ENCODE measurements around the gene SERINC5. TPM values are rescaled to one million over a fixed set of nuclear protein-coding genes. Genes with fewer than 3 reads are reported as not detected.
A peak's percentile ranks its signal among the peaks of the same experiment; 100 is the strongest.
"Not testable (repeated sequence)": the region's sequence is repeated elsewhere in the genome, so short reads cannot be mapped to it uniquely, and the experiment has no call there.

SERINC5 gene
- total RNA-seq, 2 experiments from 2014 or later: 115 to 123 TPM

DNA sequence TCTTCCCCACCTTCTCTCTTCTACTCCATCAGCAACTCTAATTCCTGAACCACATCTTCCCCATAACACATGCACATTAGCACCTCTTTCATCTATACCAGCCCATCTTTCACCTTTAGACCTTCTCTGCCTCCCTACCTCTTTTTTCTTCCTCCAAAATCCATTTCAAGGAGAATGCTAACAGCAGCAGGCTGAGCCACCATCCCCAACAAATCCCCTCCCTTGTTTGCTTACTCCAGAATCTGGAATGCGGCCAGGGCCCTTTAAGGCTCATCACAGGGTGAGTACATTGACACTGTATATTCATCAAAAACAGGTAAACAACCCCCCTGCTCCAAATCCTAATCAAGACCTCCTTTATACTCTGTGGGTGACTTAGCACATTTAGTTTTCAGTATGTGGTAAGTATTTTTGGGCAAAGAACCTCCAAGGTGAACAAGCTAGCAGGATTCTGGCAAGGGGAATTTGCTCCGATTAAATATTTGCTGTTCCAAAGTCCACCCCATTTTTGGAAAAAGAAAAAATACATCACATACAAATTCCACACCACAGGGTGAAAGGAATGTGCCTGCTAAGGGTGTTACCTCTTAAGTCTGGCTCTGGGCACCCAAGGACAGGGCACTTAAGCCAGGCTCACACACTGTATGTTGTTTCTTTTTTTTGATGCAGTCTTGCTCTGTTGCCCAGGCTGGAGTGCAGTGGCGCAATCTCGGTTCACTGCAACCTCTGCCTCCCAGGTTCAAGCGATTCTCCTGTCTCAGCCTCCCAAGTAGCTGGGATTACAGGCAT lies 71.4 kb downstream of the SERINC5 start:
- H3K4me1 Mint-ChIP-seq (ENCODE audit: low read depth): peaks cover 94% of the 10 kb centered on the region
- intact Hi-C loops (cut with DNase I, micrococcal nuclease): loop anchor here in 1 of 2 experiments (5.0 kb wide), 1 partner anchor 73 kb away; the partner anchor contains the start of gene SERINC5
- DNase-seq: no peak
- POLR2A ChIA-PET: interaction anchor here (0.8 to 12.3 kb wide), 10 partner anchors 8 to 93 kb away, joined by 3 to 120 read pairs (median 3); partner anchors contain the start of gene SERINC5
- H3K4me3 Mint-ChIP-seq: peak overlapping the region; percentile 67
- Histone ChIP-seq H3K27ac (ENCODE audit: low read depth in 1 of 2, low read length in 2 of 2) (peak overlapping the region; percentile 70 to 77), H3K4me3 (ENCODE audit: low read length) (no peak overlapping the region), H3K36me3 (ENCODE audit: insufficient read depth, low read length) (no peaks in the 10 kb centered on the region), H3K9me3 (ENCODE audit: control insufficient read depth in 1 of 2, insufficient read depth in 1 of 2, low read length in 2 of 2) (no peaks in the 10 kb centered on the region), H3K27me3 (ENCODE audit: control insufficient read depth in 1 of 2, insufficient read depth in 2 of 2, low read length in 2 of 2) (no peaks in the 10 kb centered on the region), H3K4me1 (ENCODE audit: insufficient read depth, low read length) (peaks cover 90% of the 10 kb centered on the region)
- peak overlapping the region; percentile 94 for H3K27ac Mint-ChIP-seq
- no peaks in the 10 kb centered on the region for H3K9me3 Mint-ChIP-seq
- TF ChIP-seq, protein P1, sequence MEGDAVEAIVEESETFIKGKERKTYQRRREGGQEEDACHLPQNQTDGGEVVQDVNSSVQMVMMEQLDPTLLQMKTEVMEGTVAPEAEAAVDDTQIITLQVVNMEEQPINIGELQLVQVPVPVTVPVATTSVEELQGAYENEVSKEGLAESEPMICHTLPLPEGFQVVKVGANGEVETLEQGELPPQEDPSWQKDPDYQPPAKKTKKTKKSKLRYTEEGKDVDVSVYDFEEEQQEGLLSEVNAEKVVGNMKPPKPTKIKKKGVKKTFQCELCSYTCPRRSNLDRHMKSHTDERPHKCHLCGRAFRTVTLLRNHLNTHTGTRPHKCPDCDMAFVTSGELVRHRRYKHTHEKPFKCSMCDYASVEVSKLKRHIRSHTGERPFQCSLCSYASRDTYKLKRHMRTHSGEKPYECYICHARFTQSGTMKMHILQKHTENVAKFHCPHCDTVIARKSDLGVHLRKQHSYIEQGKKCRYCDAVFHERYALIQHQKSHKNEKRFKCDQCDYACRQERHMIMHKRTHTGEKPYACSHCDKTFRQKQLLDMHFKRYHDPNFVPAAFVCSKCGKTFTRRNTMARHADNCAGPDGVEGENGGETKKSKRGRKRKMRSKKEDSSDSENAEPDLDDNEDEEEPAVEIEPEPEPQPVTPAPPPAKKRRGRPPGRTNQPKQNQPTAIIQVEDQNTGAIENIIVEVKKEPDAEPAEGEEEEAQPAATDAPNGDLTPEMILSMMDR (IDR thresholded peaks at IDR 0.05): no peak
- no peaks in the 10 kb centered on the region for H3K27me3 Mint-ChIP-seq
- ATAC-seq (ENCODE audit: poor library complexity): no peak
- peaks cover 61% of the 10 kb centered on the region for H3K36me3 Mint-ChIP-seq (ENCODE audit: low read depth)
- CTCF ChIA-PET: interaction anchor here (1.0 to 2.9 kb wide), 2 partner anchors 9 to 21 kb away, joined by 4 to 8 read pairs; no protein-coding TSS in a partner anchor

DNA sequence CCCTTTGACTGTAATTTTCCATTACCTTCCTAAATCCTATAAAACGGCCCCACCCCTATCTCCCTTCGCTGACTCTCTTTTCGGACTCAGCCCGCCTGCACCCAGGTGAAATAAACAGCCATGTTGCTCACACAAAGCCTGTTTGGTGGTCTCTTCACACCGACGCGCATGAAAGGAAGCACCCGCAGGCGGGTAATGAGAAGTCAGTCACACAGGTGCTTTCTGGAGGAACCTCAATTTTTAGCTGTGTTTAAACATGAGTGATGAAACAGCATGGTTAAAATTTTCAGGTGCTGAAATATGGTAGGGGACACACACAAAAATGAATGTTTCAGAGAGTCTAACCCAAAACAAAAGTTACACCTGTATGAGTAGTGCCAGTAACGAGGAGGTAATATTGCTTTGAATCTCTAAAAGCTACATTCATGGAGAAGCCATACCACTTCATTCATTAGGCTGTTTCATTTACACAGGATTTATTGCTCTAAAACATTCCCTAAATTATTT lies 72.1 kb downstream of the SERINC5 start:
- not testable (repeated sequence) for H3K9me3 ChIP-seq (ENCODE audit: control insufficient read depth in 1 of 2, insufficient read depth in 1 of 2, low read length in 2 of 2); H3K9me3 Mint-ChIP-seq; H3K4me3 ChIP-seq (ENCODE audit: low read length); H3K36me3 ChIP-seq (ENCODE audit: insufficient read depth, low read length); H3K27me3 Mint-ChIP-seq; H3K27me3 ChIP-seq (ENCODE audit: control insufficient read depth in 1 of 2, insufficient read depth in 2 of 2, low read length in 2 of 2)
- intact Hi-C loops (cut with DNase I, micrococcal nuclease): loop anchor here (1.0 to 5.0 kb wide), 2 partner anchors 11 to 74 kb away; partner anchors contain the start of gene SERINC5 (in 1 of the 2)
- ChIA-PET CTCF (interaction anchor here (1.0 to 2.9 kb wide), 2 partner anchors 9 to 21 kb away, joined by 4 to 8 read pairs; no protein-coding TSS in a partner anchor), POLR2A (interaction anchor here (1.0 to 12.3 kb wide), 9 partner anchors 9 to 92 kb away, joined by 3 to 120 read pairs (median 3); partner anchors contain the start of gene SERINC5)
- Mint-ChIP-seq H3K36me3 (ENCODE audit: low read depth) (peaks cover 58% of the 10 kb centered on the region), H3K4me3 (peak overlapping the region; percentile 47), H3K4me1 (ENCODE audit: low read depth) (peaks cover 93% of the 10 kb centered on the region), H3K27ac (peak overlapping the region; percentile 94)
- peak in 6 of 14 experiments; percentile 25 to 50 (median 38) for DNase-seq
- Histone ChIP-seq H3K4me1 (ENCODE audit: insufficient read depth, low read length) (peaks cover 90% of the 10 kb centered on the region), H3K27ac (ENCODE audit: low read depth in 1 of 2, low read length in 2 of 2) (peak overlapping the region; percentile 70 to 77)
- peak; percentile 46 for ATAC-seq (ENCODE audit: poor library complexity)

DNA sequence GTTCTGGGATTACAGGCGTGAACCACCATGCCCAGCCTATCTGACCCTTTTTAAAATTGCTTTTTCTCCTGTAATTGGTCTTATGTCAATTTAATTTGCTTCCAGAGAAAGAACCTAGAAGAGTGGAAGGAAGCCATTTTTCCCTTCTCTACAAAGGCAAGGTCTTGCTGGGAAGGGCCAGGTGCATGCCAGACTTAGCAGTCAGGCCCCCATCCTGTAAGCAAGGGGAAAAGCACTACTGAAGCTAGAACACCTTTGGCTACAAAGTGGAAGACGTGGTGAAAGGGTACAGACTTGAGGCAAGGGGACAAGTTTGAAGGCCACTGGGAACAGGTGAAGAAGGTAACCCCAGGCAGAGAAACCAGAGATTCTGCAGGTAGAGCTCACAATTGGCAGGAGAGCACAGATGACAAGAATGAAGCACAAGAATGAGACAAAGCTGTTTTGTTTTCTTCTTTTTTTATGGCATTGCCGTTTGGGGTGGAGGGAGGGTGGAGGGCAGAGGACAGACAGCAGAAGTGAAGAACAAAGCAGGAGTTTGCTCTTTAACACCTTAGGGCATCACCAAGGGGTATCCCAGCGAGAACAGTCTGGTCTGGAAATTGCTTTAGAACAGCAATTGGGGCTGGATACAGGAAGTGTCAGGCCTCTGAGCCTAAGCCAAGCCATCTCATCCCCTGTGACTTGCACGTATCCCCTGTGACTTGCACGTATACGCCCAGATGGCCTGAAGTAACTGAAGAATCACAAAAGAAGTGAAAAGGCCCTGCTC lies 72.9 kb downstream of the SERINC5 start:
- no peaks in the 10 kb centered on the region for H3K27me3 Mint-ChIP-seq
- H3K27ac Mint-ChIP-seq: peak overlapping the region; percentile 94
- peaks cover 59% of the 10 kb centered on the region for H3K36me3 Mint-ChIP-seq (ENCODE audit: low read depth)
- Histone ChIP-seq H3K27me3 (ENCODE audit: control insufficient read depth in 1 of 2, insufficient read depth in 2 of 2, low read length in 2 of 2) (no peaks in the 10 kb centered on the region), H3K9me3 (ENCODE audit: control insufficient read depth in 1 of 2, insufficient read depth in 1 of 2, low read length in 2 of 2) (no peaks in the 10 kb centered on the region), H3K4me1 (ENCODE audit: insufficient read depth, low read length) (peaks cover 86% of the 10 kb centered on the region), H3K36me3 (ENCODE audit: insufficient read depth, low read length) (no peaks in the 10 kb centered on the region), H3K27ac (ENCODE audit: low read depth in 1 of 2, low read length in 2 of 2) (peak overlapping the region; percentile 63 to 77), H3K4me3 (ENCODE audit: low read length) (peak overlapping the region; percentile 13)
- ATAC-seq (ENCODE audit: poor library complexity) (peak; percentile 42), DNase-seq (peak in 4 of 14 experiments; percentile 46 to 56 (median 50))
- H3K4me3 Mint-ChIP-seq: peak overlapping the region; percentile 47
- H3K4me1 Mint-ChIP-seq (ENCODE audit: low read depth): peaks cover 88% of the 10 kb centered on the region
- TF ChIP-seq, protein P1 (IDR thresholded peaks at IDR 0.05): no peak
- ChIA-PET CTCF (interaction anchor here (1.8 to 2.9 kb wide), 2 partner anchors 10 to 22 kb away, joined by 5 to 8 read pairs; no protein-coding TSS in a partner anchor), POLR2A (interaction anchor here (0.6 to 12.3 kb wide), 17 partner anchors 9 to 92 kb away, joined by 3 to 120 read pairs (median 5); partner anchors contain the start of gene SERINC5)
- H3K9me3 Mint-ChIP-seq: no peaks in the 10 kb centered on the region
- intact Hi-C loops (cut with DNase I, micrococcal nuclease): loop anchor here (1.0 to 5.0 kb wide), 2 partner anchors 11 to 74 kb away; partner anchors contain the start of gene SERINC5 (in 1 of the 2)

Data from CD4-positive, alpha-beta T cell (primary cell).